ENCODE data around the gene S1PR4. TPM values are rescaled to one million over a fixed set of nuclear protein-coding genes. Genes with fewer than 3 reads are reported as not detected.

Gene S1PR4
- total RNA-seq, 4 donors from 2014 or later = 0.87 to 3.4 (median 0.97) TPM

GRCh38 chr19:3161453-3161852 lies 17.1 kb upstream of the S1PR4 start:
- intact Hi-C loops (cut with DNase I; ENCODE audit: low total_unique reads) = no loop called here
- in situ Hi-C loops (cut with MboI; ENCODE audit: low sequenced_read_pairs in 4 of 4) = loop anchor here in 3 of 4 donors (5.0 to 25.0 kb wide), 4 partner anchors 199 to 277 kb away; no protein-coding TSS in a partner anchor
- TF ChIP-seq POLR2A (IDR thresholded peaks at IDR 0.05) (no peak), CTCF (IDR thresholded peaks at IDR 0.05 in 4 of 5, conservative IDR thresholded peaks at IDR 0.05 in 1 of 5) (no peak)

GRCh38 chr19:3162418-3163229 lies 15.9 kb upstream of the S1PR4 start:
- H3K36me3 ChIP-seq = no peaks in the 10 kb centered on the region
- H3K4me3 ChIP-seq = no peak overlapping the region
- H3K27ac ChIP-seq = no peak overlapping the region
- DNase-seq = no peak
- in situ Hi-C loops (cut with MboI; ENCODE audit: low sequenced_read_pairs in 4 of 4) (loop anchor here in 3 of 4 donors (5.0 to 25.0 kb wide), 4 partner anchors 200 to 278 kb away; no protein-coding TSS in a partner anchor), intact Hi-C loops (cut with DNase I; ENCODE audit: low total_unique reads) (loop anchor here (2.0 kb wide), 3 partner anchors 16 to 276 kb away; no protein-coding TSS in a partner anchor)
- H3K4me1 ChIP-seq = no peaks in the 10 kb centered on the region
- no peaks in the 10 kb centered on the region for H3K9me3 ChIP-seq
- no peak for ATAC-seq
- no peaks in the 10 kb centered on the region for H3K27me3 ChIP-seq
- TF ChIP-seq POLR2A (IDR thresholded peaks at IDR 0.05) (no peak), CTCF (IDR thresholded peaks at IDR 0.05 in 4 of 5, conservative IDR thresholded peaks at IDR 0.05 in 1 of 5) (no peak)

More at GRCh38 chr19:3161453-3161852, 17.1 kb upstream of the S1PR4 start:
- Histone ChIP-seq H3K27ac (no peak overlapping the region), H3K4me3 (no peak overlapping the region), H3K27me3 (no peaks in the 10 kb centered on the region), H3K9me3 (no peaks in the 10 kb centered on the region), H3K36me3 (no peaks in the 10 kb centered on the region), H3K4me1 (no peaks in the 10 kb centered on the region)
- no peak for ATAC-seq
- no peak for DNase-seq

- DNase-seq (no peak), ATAC-seq (peak; percentile 63 to 74)
- intact Hi-C loops (cut with DNase I; ENCODE audit: low total_unique reads) = loop anchor here (2.0 kb wide), 3 partner anchors 17 to 277 kb away; no protein-coding TSS in a partner anchor
- TF ChIP-seq CTCF (IDR thresholded peaks at IDR 0.05 in 4 of 5, conservative IDR thresholded peaks at IDR 0.05 in 1 of 5) (peak; percentile 64 to 94 (median 88)), POLR2A (IDR thresholded peaks at IDR 0.05) (no peak)
- in situ Hi-C loops (cut with MboI; ENCODE audit: low sequenced_read_pairs in 4 of 4) = loop anchor here in 3 of 4 donors (5.0 to 25.0 kb wide), 4 partner anchors 201 to 279 kb away; no protein-coding TSS in a partner anchor
- Histone ChIP-seq H3K27ac (no peak overlapping the region), H3K9me3 (no peaks in the 10 kb centered on the region), H3K36me3 (no peaks in the 10 kb centered on the region), H3K27me3 (no peaks in the 10 kb centered on the region), H3K4me3 (no peak overlapping the region), H3K4me1 (no peaks in the 10 kb centered on the region)
These were observed 15.2 kb upstream of the S1PR4 start for GRCh38 chr19:3163230-3163886.

GRCh38 chr19:3163943-3164342 lies 14.6 kb upstream of the S1PR4 start:
- no peak for ATAC-seq
- intact Hi-C loops (cut with DNase I; ENCODE audit: low total_unique reads) = loop anchor here (2.0 kb wide), 3 partner anchors 17 to 277 kb away; no protein-coding TSS in a partner anchor
- TF ChIP-seq CTCF (IDR thresholded peaks at IDR 0.05 in 4 of 5, conservative IDR thresholded peaks at IDR 0.05 in 1 of 5) (no peak), POLR2A (IDR thresholded peaks at IDR 0.05) (no peak)
- H3K9me3 ChIP-seq = no peaks in the 10 kb centered on the region
- in situ Hi-C loops (cut with MboI; ENCODE audit: low sequenced_read_pairs in 4 of 4) = loop anchor here in 3 of 4 donors (5.0 to 25.0 kb wide), 4 partner anchors 202 to 279 kb away; no protein-coding TSS in a partner anchor
- no peaks in the 10 kb centered on the region for H3K27me3 ChIP-seq
- no peak overlapping the region for H3K27ac ChIP-seq
- no peaks in the 10 kb centered on the region for H3K36me3 ChIP-seq
- H3K4me3 ChIP-seq = no peak overlapping the region
- no peaks in the 10 kb centered on the region for H3K4me1 ChIP-seq
- no peak for DNase-seq
